Breast epithelium (tissue), 3 donors: ENCODE results near the gene TM7SF2.

ENCODE experiments used
- CTCF ChIP-seq, 3 donors: fragments of 450-650 bp; IDR thresholded peaks; one replicate each; pipeline ENCODE4 v1.5.1; 2016 to 2017; ENCODE audit warnings: antibody characterized with exemption in 3 of 3, mild to moderate bottlenecking in 3 of 3, moderate library complexity in 3 of 3
- POLR2A ChIP-seq: fragments of 450-650 bp; IDR thresholded peaks from one replicate; pipeline ENCODE4 v1.6.1; 2016; ENCODE audit warnings: antibody characterized with exemption, mild to moderate bottlenecking, moderate library complexity

GRCh38 chr11:65115361-65116082 is 3.9 kb downstream of the TM7SF2 start:
- TF ChIP-seq CTCF (IDR thresholded peaks at IDR 0.05) (no peak), POLR2A (no peak)
